GM12892 (cell line): ENCODE measurements around the gene CCDC92.
"Not testable (repeated sequence)": the region's sequence is repeated elsewhere in the genome, so short reads cannot be mapped to it uniquely, and the experiment has no call there.

ENCODE experiments used
- POLR2A ChIP-seq: IDR thresholded peaks from 2 replicates; pipeline ENCODE4 v1.6.1; 2011; ENCODE audit warnings: low read depth, low read length, control low read depth
- POLR2AphosphoS5 ChIP-seq: IDR thresholded peaks from 2 replicates; pipeline ENCODE4 v1.6.1; 2011; ENCODE audit warnings: low read depth, low read length, control low read depth
- TAF1 ChIP-seq: IDR thresholded peaks from 2 replicates; pipeline ENCODE4 v1.6.1; 2011; ENCODE audit warnings: low read depth, mild to moderate bottlenecking, control low read depth, low read length, borderline replicate concordance

DNA sequence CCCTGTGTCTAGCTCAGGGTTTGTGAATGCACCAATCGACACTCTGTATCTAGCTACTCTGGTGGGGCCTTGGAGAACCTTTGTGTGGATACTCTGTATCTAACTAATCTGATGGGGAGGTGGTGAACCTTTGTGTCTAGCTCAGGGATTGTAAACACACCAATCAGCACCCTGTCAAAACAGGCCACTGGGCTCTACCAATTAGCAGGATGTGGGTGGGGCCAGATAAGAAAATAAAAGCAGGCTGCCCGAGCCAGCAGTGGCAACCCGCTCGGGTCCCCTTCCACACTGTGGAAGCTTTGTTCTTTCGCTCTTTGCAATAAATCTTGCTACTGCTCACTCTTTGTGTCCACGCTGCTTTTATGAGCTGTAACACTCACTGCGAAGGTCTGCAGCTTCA lies 25.1 kb downstream of the CCDC92 start:
- not testable (repeated sequence) for TF ChIP-seq POLR2AphosphoS5, POLR2A, TAF1
